ENCODE results near the gene ALDH4A1. TPM values are rescaled to one million over a fixed set of nuclear protein-coding genes. Genes with fewer than 3 reads are reported as not detected.

Gene ALDH4A1
- total RNA-seq, 1 donor from 2014 or later: 18.8 TPM

DNA sequence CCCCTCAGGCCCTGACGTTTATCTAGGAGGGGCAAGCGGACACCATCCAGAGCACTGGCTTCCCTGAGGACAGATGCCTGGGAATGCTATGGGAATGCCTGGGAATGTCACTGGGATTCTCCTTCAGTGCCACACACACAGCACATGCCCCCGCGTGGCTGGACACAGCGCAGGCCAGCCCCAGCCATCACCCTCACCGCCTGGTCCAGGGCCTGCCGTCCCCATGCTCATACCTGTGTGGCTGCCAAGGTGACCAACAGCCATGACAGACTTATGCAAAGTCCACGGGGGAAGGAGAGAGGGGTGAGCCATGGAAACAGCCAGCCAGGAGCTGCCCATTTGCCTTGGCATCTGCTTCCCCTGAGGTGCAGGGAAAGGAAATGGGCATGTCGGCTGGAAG lies 37.2 kb downstream of the ALDH4A1 start:
- peaks cover 14% of the 10 kb centered on the region for H3K27me3 ChIP-seq (ENCODE audit: control insufficient read depth, insufficient read depth, low read length)
- no peak overlapping the region for H3K4me3 ChIP-seq (ENCODE audit: low read depth, low read length)
- DNase-seq (ENCODE audit: low read depth): no peak
- no peaks in the 10 kb centered on the region for H3K36me3 ChIP-seq (ENCODE audit: control insufficient read depth, insufficient read depth, low read length)
- TF ChIP-seq, protein P1, sequence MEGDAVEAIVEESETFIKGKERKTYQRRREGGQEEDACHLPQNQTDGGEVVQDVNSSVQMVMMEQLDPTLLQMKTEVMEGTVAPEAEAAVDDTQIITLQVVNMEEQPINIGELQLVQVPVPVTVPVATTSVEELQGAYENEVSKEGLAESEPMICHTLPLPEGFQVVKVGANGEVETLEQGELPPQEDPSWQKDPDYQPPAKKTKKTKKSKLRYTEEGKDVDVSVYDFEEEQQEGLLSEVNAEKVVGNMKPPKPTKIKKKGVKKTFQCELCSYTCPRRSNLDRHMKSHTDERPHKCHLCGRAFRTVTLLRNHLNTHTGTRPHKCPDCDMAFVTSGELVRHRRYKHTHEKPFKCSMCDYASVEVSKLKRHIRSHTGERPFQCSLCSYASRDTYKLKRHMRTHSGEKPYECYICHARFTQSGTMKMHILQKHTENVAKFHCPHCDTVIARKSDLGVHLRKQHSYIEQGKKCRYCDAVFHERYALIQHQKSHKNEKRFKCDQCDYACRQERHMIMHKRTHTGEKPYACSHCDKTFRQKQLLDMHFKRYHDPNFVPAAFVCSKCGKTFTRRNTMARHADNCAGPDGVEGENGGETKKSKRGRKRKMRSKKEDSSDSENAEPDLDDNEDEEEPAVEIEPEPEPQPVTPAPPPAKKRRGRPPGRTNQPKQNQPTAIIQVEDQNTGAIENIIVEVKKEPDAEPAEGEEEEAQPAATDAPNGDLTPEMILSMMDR (IDR thresholded peaks at IDR 0.05; ENCODE audit: insufficient read depth, low read length, poor library complexity, severe bottlenecking): no peak

DNA sequence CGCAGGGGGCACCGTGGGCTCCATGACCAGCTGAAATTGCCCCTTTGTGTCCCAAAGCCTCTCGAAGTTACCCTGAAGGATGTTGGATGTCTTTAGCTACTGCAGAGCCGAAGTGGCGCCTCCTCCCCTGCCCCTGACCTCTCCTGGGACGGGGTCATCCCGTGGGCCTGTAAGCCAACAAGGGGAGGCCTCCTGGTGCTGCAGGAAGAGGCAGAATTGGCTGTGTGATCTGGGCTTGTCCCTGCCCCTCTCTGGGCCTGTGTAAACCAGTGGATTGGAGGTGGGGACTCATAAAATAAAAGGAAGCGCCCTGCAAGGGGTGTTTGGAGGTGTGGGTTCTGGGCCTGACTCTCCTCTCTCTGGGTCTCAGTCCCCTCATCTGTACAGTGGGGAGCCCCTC lies 40.8 kb downstream of the ALDH4A1 start:
- DNase-seq (ENCODE audit: low read depth): no peak
- no peaks in the 10 kb centered on the region for H3K36me3 ChIP-seq (ENCODE audit: control insufficient read depth, insufficient read depth, low read length)
- H3K4me3 ChIP-seq (ENCODE audit: low read depth, low read length): no peak overlapping the region
- TF ChIP-seq, protein P1 (IDR thresholded peaks at IDR 0.05; ENCODE audit: insufficient read depth, low read length, poor library complexity, severe bottlenecking): no peak
- H3K27me3 ChIP-seq (ENCODE audit: control insufficient read depth, insufficient read depth, low read length): peaks cover 7% of the 10 kb centered on the region

DNA sequence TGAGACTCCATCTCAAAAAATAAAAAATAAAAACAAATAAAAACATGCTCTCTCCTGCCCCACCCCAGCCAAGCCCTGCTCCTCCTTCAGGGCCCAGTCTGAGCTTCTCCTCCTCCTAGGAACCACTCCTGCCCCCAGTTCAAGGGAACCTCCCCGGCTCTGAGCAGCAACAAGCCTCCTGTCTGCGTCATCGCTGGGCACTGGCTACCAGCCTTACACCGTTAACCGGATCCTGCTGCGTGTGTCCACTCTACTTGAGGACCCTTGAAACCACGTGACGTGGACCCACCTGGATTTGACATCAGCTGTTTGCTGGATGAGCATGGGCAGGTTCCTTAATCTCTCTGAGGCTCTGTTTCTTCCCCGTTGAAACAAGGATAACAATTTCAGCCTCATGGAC lies 41.3 kb downstream of the ALDH4A1 start:
- TF ChIP-seq, protein P1 (IDR thresholded peaks at IDR 0.05; ENCODE audit: insufficient read depth, low read length, poor library complexity, severe bottlenecking): no peak
- no peak for DNase-seq (ENCODE audit: low read depth)
- Histone ChIP-seq H3K27me3 (ENCODE audit: control insufficient read depth, insufficient read depth, low read length) (peaks cover 7% of the 10 kb centered on the region), H3K36me3 (ENCODE audit: control insufficient read depth, insufficient read depth, low read length) (no peaks in the 10 kb centered on the region), H3K4me3 (ENCODE audit: low read depth, low read length) (no peak overlapping the region)

DNA sequence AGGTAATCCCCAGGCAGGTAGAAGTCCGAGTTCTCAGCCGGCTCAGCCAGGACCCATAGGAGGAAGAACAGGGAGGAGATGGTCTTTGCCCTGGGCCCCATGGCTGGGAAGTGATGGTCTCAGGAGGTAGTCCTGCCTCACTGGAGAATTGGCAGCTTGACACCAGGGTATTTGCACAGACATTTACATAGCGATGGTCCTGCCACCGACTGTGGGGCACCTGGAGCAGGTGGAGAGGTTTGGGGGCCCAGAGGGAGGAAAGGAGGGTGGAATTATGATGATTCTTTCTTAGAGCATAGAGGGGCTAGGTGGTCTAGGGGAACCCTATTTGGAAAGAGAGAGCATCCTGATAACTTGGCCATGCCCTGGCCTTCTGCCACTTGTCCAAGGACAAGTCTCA lies 42.8 kb downstream of the ALDH4A1 start, which contains the start of gene TAS1R2:
Gene TAS1R2 (minus strand): TSS at position 101 of the 400 bp plus-strand sequence. CDS start 0 bp downstream, at position 101.
- TF ChIP-seq, protein P1 (IDR thresholded peaks at IDR 0.05; ENCODE audit: insufficient read depth, low read length, poor library complexity, severe bottlenecking): no peak
- H3K27me3 ChIP-seq (ENCODE audit: control insufficient read depth, insufficient read depth, low read length): peaks cover 2% of the 10 kb centered on the region
- DNase-seq (ENCODE audit: low read depth): no peak

DNA sequence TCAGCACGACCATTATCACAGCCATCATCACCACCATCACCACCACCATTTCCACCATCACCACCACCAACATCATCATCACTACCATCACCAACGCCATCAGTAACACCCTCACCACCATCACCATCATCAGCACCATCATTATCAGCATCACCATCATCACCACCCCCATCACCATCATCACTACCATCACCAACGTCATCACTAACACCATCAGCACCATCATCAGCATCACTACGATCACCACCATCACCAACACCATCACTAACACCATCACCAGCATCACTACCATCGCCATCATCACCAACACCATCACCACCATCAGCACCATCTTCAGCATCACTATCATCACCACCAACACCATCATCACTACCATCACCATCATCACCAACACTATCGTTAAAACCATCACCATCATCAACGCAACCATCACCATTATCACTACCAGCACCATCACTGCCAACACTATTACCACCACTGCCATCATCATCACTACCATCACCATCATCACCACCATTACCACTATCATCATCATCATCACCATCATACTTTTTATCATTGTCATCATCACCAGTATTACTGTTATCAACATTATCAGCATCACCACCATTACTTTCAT lies 44.2 kb downstream of the ALDH4A1 start:
- TF ChIP-seq, protein P1 (IDR thresholded peaks at IDR 0.05; ENCODE audit: insufficient read depth, low read length, poor library complexity, severe bottlenecking): no peak
- peaks cover 2% of the 10 kb centered on the region for H3K27me3 ChIP-seq (ENCODE audit: control insufficient read depth, insufficient read depth, low read length)
- H3K36me3 ChIP-seq (ENCODE audit: control insufficient read depth, insufficient read depth, low read length): no peaks in the 10 kb centered on the region
- H3K4me3 ChIP-seq (ENCODE audit: low read depth, low read length): no peak overlapping the region
- DNase-seq (ENCODE audit: low read depth): no peak

More for the DNA sequence above, 42.8 kb downstream of the ALDH4A1 start, which contains the start of gene TAS1R2:
- no peaks in the 10 kb centered on the region for H3K36me3 ChIP-seq (ENCODE audit: control insufficient read depth, insufficient read depth, low read length)
- no peak within 1 kb of the TSS for H3K4me3 ChIP-seq (ENCODE audit: low read depth, low read length)

DNA sequence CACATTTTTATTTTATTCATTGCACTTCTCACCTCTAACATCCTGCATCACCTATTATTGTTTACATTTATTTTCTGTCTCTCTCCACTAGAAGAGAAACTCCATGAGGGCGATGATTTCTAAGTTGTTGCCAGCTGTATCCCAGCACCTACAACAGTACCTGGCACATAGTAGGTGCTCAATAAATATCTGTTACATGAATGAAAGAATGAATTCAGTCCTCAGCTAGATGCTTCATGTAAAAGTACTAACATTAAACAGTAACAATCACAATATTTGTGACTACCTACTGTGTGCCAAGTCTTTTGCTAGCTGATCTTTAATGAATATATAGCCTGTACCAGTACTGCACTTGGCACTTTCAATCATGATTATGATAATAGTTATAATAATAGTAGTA lies 45.9 kb downstream of the ALDH4A1 start:
- H3K36me3 ChIP-seq (ENCODE audit: control insufficient read depth, insufficient read depth, low read length): no peaks in the 10 kb centered on the region
- DNase-seq (ENCODE audit: low read depth): no peak
- H3K4me3 ChIP-seq (ENCODE audit: low read depth, low read length): no peak overlapping the region
- TF ChIP-seq, protein P1 (IDR thresholded peaks at IDR 0.05; ENCODE audit: insufficient read depth, low read length, poor library complexity, severe bottlenecking): no peak
- no peaks in the 10 kb centered on the region for H3K27me3 ChIP-seq (ENCODE audit: control insufficient read depth, insufficient read depth, low read length)
